NCI-H460 (cell line): ENCODE measurements around the gene JMJD6. TPM values are rescaled to one million over a fixed set of nuclear protein-coding genes. Genes with fewer than 3 reads are reported as not detected.
"Not testable (repeated sequence)": the region's sequence is repeated elsewhere in the genome, so short reads cannot be mapped to it uniquely, and the experiment has no call there.

Experiments
- DNase-seq: peaks from one replicate; pipeline ENCODE4 v3.0.0-alpha.2; 2016; ENCODE audit warnings: low read depth; ENCODE audit errors: extremely low read depth
- total RNA-seq: library from RNA; depleted of rRNA; stranded (reverse); fragments of >200 nt; shearing (Covaris generic); gene quantifications from 2 replicates; pipeline ENCODE4 v1.2.3, GENCODE V29; 2014

JMJD6 gene
- total RNA-seq, 1 experiment from 2014 or later, result 20.9 TPM

GRCh38 chr17:76737082-76737675 lies 10.8 kb upstream of the JMJD6 start, which contains the start of gene SRSF2:
TSS of gene SRSF2 (minus strand) at chr17:76737331. CDS start at chr17:76737160, 171 bp downstream.
- peak; percentile 98 for DNase-seq

- peak; percentile 59 for DNase-seq
These were observed 10.1 kb upstream of the JMJD6 start for GRCh38 chr17:76736349-76737081.

- DNase-seq, result no peak
These were observed 9.4 kb upstream of the JMJD6 start for GRCh38 chr17:76735586-76736348.

- DNase-seq, result no peak
These were observed 8.6 kb upstream of the JMJD6 start for GRCh38 chr17:76735006-76735405.

- no peak for DNase-seq
These were observed 7.9 kb upstream of the JMJD6 start for GRCh38 chr17:76734080-76734840.

GRCh38 chr17:76733618-76733957 lies 7.2 kb upstream of the JMJD6 start:
- DNase-seq, result no peak

- no peak for DNase-seq
These were observed 6.6 kb upstream of the JMJD6 start for GRCh38 chr17:76732734-76733617.

- DNase-seq, result not testable (repeated sequence)
These were observed 5.7 kb upstream of the JMJD6 start for GRCh38 chr17:76731800-76732733.

- DNase-seq, result no peak
These were observed 1.5 kb upstream of the JMJD6 start for GRCh38 chr17:76727745-76728456.

- DNase-seq, result peak; percentile 49
These were observed 641 bp upstream of the JMJD6 start, which contains the start of gene METTL23 for GRCh38 chr17:76726776-76727718. TSS of gene METTL23 (plus strand) at chr17:76726839. CDS start at chr17:76729711, 2,872 bp downstream.

- DNase-seq, result no peak
These were observed 701 bp downstream of the JMJD6 start for GRCh38 chr17:76725580-76726230.

- DNase-seq, result no peak
These were observed 2.6 kb downstream of the JMJD6 start for GRCh38 chr17:76723812-76724211.

GRCh38 chr17:76722977-76723376 lies 3.4 kb downstream of the JMJD6 start:
- not testable (repeated sequence) for DNase-seq

- no peak for DNase-seq
These were observed 4.1 kb downstream of the JMJD6 start for GRCh38 chr17:76722279-76722678.

- no peak for DNase-seq
These were observed 4.9 kb downstream of the JMJD6 start for GRCh38 chr17:76721463-76721862.

- DNase-seq, result no peak
These were observed 5.5 kb downstream of the JMJD6 start for GRCh38 chr17:76720941-76721340.
